ENCODE results near the gene UBB.
"Not testable (repeated sequence)": the region's sequence is repeated elsewhere in the genome, so short reads cannot be mapped to it uniquely, and the experiment has no call there.

The UBB gene

GRCh38 chr17:16378636-16379282 lies 2.1 kb upstream of the UBB start:
- no peak for DNase-seq

- no peak for DNase-seq
These were observed 1.2 kb upstream of the UBB start for GRCh38 chr17:16379654-16380053.

GRCh38 chr17:16381496-16381820 lies 567 bp downstream of the UBB start:
- DNase-seq = no peak

- no peak for DNase-seq
These were observed 2.3 kb downstream of the UBB start for GRCh38 chr17:16383216-16383615.

- no peak for DNase-seq
These were observed 2.9 kb downstream of the UBB start for GRCh38 chr17:16383772-16384287.

GRCh38 chr17:16384557-16384956 lies 3.7 kb downstream of the UBB start:
- DNase-seq = no peak

GRCh38 chr17:16386126-16386507 lies 5.2 kb downstream of the UBB start:
- DNase-seq = not testable (repeated sequence)

GRCh38 chr17:16391451-16391850 lies 10.6 kb downstream of the UBB start:
- no peak for DNase-seq

DNA sequence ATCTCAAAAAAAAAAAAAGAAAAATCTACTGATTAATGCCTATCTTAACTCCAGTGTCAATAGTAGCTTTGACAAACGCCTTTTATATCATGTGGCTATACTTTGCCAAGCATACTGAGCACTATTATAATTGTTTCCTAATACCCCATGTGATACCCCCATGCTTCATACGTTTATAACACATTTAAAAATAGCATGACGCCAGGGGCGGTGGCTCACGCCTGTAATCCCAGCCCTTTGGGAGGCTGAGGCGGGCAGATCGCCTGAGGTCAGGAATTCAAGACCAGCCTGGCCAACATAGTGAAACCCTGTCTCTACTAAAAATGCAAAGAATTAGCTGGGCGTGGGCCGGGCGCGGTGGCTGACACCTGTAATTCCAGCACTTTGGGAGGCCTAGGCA lies 11.6 kb downstream of the UBB start:
- DNase-seq = not testable (repeated sequence)

DNA sequence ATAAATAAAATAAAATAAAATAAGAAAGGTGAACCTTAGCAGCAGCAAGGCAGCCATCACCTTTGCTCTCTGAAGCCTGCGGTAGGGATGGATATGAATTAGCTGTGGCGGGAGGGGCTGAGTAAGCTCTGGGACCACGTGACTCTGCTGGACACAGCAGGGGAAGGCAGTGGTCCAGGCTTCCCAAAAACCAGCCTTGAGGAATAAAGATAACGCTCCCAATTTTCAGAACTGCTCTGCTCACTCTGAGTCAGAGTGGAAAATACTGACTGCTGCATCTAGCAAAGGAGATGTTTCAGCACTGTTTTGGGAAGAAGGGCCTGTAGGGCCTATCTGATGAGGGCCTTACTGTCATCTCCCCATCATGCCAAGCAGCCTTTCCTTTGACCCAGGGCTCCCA lies 15.0 kb downstream of the UBB start:
- DNase-seq = not testable (repeated sequence)

DNA sequence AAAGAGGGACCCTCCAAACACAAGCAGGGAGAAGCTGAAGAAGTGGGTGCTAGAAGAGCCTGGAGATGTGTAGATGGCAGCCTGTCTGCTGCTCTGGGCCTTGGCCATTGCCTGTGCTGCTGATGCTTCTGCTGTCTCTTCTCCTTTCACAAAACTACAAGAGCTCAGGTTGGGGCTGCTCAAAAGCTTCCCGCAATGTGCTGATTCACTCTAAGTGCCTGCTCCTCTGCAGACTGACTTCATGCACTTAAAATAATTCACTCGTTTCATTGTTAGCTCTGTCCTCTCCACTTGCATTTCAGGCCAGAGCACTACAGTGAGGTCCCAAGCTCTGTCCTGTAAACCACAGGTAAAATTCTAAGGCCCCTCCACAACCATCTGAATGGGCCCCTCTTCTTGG lies 15.8 kb downstream of the UBB start:
- DNase-seq = not testable (repeated sequence)

GRCh38 chr17:16398270-16399267 lies 17.7 kb downstream of the UBB start:
- no peak for DNase-seq

GRCh38 chr17:16403847-16404246 lies 23.0 kb downstream of the UBB start:
- not testable (repeated sequence) for DNase-seq

- no peak for DNase-seq
These were observed 26.1 kb downstream of the UBB start for GRCh38 chr17:16406742-16407674.

DNA sequence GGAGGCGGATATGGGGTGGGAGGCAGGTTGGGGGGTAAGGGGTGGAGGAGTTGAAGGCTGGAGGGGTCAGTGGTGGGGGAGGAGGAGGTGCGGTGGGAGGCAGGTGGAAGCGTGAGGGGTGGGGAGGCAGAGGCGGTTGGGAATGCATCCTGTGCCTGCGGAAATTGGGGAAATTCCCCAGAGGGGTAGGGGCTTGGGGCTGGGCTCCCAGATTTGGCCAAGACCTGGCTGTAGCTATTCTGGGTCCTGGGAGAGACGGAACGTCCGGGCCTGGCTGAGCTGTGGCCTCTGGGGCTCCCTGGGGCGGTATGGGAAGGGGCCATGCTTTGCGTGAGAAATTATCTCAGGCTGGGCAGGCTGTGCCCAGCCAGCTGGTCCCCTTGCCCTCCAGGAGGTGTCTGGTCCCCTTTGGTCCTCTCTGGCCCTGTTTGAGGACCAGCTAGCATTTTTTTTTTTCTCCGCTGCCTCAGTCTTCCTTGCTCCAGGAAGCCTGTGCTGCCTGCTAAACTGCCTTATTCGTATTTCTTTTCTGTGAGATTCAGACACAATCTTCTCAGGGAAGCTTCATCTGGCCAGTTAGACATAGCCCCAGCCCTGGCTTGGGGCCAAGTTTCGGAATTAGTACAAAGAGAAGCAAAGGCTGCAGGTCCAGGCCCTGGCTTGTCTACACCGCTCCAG lies 27.2 kb downstream of the UBB start:
- no peak for DNase-seq

- no peak for DNase-seq
These were observed 34.4 kb downstream of the UBB start, which contains the start of gene TRPV2 for GRCh38 chr17:16415031-16415924. TSS of gene TRPV2 (plus strand) at chr17:16415571. CDS start at chr17:16417669, 2,098 bp downstream.

- DNase-seq = no peak
These were observed 36.5 kb downstream of the UBB start for GRCh38 chr17:16417399-16417798.

DNA sequence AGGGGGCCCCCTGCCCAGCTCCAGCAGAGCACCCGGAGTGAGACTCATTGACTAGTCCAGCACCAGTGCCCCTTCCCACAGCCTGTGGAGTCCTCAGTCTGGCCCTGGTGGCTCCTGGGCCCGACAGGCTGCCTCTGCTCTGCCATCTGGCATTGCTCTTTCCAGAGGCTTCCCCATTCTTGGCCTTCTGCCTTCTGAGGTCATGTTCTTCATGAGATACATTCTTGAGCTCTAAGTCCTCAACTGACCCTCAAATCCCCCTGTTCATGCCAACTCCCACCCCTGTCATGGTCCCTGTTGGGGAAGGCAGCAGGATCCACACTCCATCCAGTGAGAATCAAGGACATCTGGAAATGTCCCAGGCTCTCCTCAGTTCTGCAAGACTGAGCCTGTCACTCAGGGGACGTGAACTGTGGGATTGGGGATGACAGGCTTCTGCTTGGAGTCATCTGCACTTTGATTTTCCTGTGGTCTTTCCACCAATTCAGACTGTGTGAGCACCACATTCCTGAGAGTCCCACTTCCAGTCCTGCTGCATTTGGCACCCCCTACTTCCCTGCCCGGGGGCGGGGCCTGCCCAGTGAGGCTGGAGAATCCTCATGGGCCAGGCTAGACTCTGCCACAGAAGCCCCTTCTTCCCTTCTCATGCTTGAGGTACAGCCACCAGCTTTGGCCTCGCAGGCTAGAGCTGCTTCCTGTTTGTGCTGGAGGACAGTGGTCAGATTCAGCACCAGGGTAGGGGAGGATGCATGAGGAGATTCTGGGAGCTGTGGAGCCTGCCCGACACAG lies 37.2 kb downstream of the UBB start:
- DNase-seq = no peak

DNA sequence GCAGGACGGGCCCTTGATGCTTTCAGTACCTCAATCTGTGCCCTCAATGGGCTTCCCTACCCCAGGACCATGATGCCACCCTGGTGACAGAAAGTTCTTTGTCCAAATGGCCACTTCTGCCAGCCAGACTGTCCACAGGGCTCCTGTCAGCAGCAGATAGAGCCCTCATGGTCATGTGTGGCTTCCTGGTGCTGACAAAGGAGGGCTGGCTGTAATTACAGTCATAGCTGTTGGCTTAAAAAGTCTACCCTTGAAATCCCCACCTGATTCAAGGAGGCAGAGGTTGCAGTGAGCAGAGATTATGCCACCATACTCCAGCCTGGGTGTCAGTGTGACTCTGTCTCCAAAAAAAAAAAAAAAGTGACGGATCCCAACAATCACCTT lies 37.8 kb downstream of the UBB start:
- no peak for DNase-seq
